Ascending aorta (tissue), 2 donors: Measurements from ENCODE around the gene DYNLT1. TPM values are rescaled to one million over a fixed set of nuclear protein-coding genes. Genes with fewer than 3 reads are reported as not detected.

ENCODE experiments used
- DNase-seq, 2 donors: peaks; one replicate each; pipeline ENCODE4 v3.0.0-alpha.2; 2019; ENCODE audit warnings: low spot score in 2 of 2
- H3K27ac ChIP-seq, 2 donors: fragments of 200-600 bp; sonication (generic); one replicate each; pipeline ENCODE4 v1.5.1; 2016 to 2017; ENCODE audit warnings: mild to moderate bottlenecking in 1 of 2
- H3K27me3 ChIP-seq: fragments of 200-600 bp; sonication (generic); one replicate; pipeline ENCODE4 v1.5.1; 2017
- H3K36me3 ChIP-seq, 2 donors: fragments of 200-600 bp; sonication (generic); one replicate each; pipeline ENCODE4 v1.5.1; 2016
- H3K4me1 ChIP-seq, 2 donors: fragments of 200-600 bp; sonication (generic); one replicate each; pipeline ENCODE4 v1.5.1; 2016 to 2017; ENCODE audit warnings: mild to moderate bottlenecking in 1 of 2
- H3K4me3 ChIP-seq, 2 donors: fragments of 200-600 bp; sonication (generic); one replicate each; pipeline ENCODE4 v1.5.1; 2016 to 2017; ENCODE audit warnings: mild to moderate bottlenecking in 1 of 2
- H3K9me3 ChIP-seq, 2 donors: fragments of 200-600 bp; sonication (generic); one replicate each; pipeline ENCODE4 v1.5.1; 2016
- intact Hi-C: fragments of 100-400 bp; cut with DNase I; formaldehyde crosslinking; loops from one replicate; pipeline ENCODE4 v1.15.1; 2023
- total RNA-seq: library from RNA; depleted of rRNA; stranded (reverse); fragments of >200 nt; gene quantifications from one replicate; pipeline ENCODE4 v1.1.0, GENCODE V29; 2016
- TF ChIP-seq, protein P1 (sequence below), 3 experiments: fragments of 200-600 bp in 2 of 3; fragments of 450-650 bp in 1 of 3; sonication (generic) in 2 of 3; IDR thresholded peaks; one replicate each; pipeline ENCODE4 v1.5.1; 2016 to 2019; ENCODE audit warnings: antibody characterized with exemption in 3 of 3, mild to moderate bottlenecking in 1 of 3, moderate library complexity in 1 of 3

The DYNLT1 gene
- total RNA-seq, 1 donor from 2014 or later: 5.7 TPM

DNA sequence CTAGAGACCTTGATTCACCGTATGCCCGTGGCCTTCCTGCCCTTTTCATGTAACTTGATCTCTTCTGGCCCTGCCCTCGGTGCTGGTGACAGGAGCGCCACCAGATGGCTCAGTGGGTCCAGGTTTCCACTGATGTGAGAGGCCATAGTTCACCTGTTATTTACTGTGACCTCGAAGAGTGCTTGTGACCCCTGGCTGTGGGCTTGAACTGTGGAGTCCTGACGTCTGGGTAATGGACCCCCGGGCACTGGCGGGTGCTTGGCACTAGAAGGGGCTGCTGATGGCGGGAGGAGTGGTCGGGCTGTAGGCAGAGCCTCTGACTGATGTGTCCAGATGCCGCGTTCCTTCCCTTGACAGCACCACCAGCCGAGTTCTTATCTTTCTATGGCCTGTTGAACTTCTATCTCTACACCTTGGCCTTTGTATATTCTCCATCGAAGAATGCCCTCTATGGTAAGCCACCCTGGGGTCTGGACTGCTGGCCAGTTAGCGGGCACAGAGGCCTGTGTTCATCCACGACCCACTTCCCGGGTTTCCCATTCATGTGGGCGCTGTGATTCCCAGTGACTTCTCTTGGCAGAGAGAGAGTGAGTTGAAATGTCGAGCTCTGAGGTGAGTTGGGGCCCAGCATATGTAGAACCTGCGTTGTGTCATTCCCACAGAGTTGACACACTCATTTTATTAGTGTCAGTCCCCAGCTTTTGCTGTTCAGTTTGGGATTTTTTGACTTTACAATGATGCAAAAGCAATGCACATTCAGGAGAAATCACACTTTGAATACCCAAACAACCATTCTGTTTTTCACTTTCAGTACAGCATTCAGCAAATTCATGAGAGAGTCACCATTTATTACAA is 14.9 kb downstream of the DYNLT1 start:
- Histone ChIP-seq H3K27me3 (no peaks in the 10 kb centered on the region), H3K9me3 (no peaks in the 10 kb centered on the region), H3K4me1 (peaks cover 3 to 20% of the 10 kb centered on the region in 2 donors), H3K4me3 (no peak overlapping the region), H3K27ac (no peak overlapping the region), H3K36me3 (peaks cover 0 to 9% of the 10 kb centered on the region in 2 donors)
- TF ChIP-seq, protein P1, sequence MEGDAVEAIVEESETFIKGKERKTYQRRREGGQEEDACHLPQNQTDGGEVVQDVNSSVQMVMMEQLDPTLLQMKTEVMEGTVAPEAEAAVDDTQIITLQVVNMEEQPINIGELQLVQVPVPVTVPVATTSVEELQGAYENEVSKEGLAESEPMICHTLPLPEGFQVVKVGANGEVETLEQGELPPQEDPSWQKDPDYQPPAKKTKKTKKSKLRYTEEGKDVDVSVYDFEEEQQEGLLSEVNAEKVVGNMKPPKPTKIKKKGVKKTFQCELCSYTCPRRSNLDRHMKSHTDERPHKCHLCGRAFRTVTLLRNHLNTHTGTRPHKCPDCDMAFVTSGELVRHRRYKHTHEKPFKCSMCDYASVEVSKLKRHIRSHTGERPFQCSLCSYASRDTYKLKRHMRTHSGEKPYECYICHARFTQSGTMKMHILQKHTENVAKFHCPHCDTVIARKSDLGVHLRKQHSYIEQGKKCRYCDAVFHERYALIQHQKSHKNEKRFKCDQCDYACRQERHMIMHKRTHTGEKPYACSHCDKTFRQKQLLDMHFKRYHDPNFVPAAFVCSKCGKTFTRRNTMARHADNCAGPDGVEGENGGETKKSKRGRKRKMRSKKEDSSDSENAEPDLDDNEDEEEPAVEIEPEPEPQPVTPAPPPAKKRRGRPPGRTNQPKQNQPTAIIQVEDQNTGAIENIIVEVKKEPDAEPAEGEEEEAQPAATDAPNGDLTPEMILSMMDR (IDR thresholded peaks at IDR 0.05): no peak
- intact Hi-C loops: loop anchor here (5.0 kb wide), 1 partner anchor 67 kb away; the partner anchor contains the start of gene TMEM181
- no peak for DNase-seq

DNA sequence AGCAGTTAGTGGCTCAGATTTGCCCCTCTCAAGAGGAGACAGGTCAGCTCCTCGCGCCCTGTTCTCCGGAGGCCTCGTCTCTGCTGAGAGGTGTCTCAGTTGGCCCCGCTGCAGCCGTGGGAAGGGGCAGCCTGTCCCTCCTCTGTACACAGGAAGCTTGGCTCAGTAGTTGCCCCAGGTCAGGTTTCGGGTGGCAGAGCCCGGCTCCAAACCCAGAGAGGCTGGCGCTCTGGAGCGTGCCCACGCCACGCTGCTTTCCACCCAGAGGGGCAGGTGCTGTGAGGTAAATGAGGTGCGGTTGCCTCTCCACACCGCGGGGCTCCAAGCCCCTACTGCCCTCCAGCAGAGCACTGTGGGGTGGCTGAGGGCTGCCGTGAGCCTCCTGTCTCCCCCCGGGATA is 16.0 kb downstream of the DYNLT1 start:
- TF ChIP-seq, protein P1 (IDR thresholded peaks at IDR 0.05): no peak
- Histone ChIP-seq H3K36me3 (peaks cover 0 to 14% of the 10 kb centered on the region in 2 donors), H3K27me3 (no peaks in the 10 kb centered on the region), H3K4me3 (no peak overlapping the region), H3K9me3 (no peaks in the 10 kb centered on the region), H3K4me1 (peaks cover 3 to 20% of the 10 kb centered on the region in 2 donors), H3K27ac (no peak overlapping the region)
- intact Hi-C loops: loop anchor here (5.0 kb wide), 1 partner anchor 66 kb away; the partner anchor contains the start of gene TMEM181
- no peak for DNase-seq

DNA sequence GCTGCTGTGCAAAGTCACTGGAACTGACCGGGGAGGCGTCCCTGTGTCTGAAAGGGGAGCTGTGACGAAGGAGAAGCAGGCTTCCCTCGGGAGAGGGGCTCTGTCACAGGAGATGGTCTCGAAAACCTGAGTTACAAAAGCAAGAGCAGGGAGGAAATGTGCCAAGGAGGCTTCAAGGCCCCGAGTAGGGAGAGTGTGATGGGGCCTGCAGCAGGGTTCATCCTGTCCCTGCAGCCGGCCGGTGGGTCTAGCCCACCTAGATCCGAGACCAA is 16.7 kb downstream of the DYNLT1 start:
- H3K9me3 ChIP-seq: no peaks in the 10 kb centered on the region
- H3K27ac ChIP-seq: no peak overlapping the region
- intact Hi-C loops: loop anchor here (5.0 kb wide), 1 partner anchor 66 kb away; the partner anchor contains the start of gene TMEM181
- no peak for DNase-seq
- H3K4me3 ChIP-seq: no peak overlapping the region
- peaks cover 0 to 14% of the 10 kb centered on the region in 2 donors for H3K36me3 ChIP-seq
- no peaks in the 10 kb centered on the region for H3K27me3 ChIP-seq
- peaks cover 3 to 20% of the 10 kb centered on the region in 2 donors for H3K4me1 ChIP-seq
- TF ChIP-seq, protein P1 (IDR thresholded peaks at IDR 0.05): no peak

GRCh38 chr6:158627168-158627939 is 17.2 kb downstream of the DYNLT1 start:
- peaks cover 0 to 18% of the 10 kb centered on the region in 2 donors for H3K36me3 ChIP-seq
- H3K4me1 ChIP-seq: peaks cover 3 to 20% of the 10 kb centered on the region in 2 donors
- H3K27me3 ChIP-seq: no peaks in the 10 kb centered on the region
- H3K4me3 ChIP-seq: no peak overlapping the region
- H3K9me3 ChIP-seq: no peaks in the 10 kb centered on the region
- TF ChIP-seq, protein P1 (IDR thresholded peaks at IDR 0.05): no peak
- intact Hi-C loops: loop anchor here (5.0 kb wide), 1 partner anchor 65 kb away; the partner anchor contains the start of gene TMEM181
- no peak overlapping the region for H3K27ac ChIP-seq
- no peak for DNase-seq

GRCh38 chr6:158626360-158627167 is 18.0 kb downstream of the DYNLT1 start:
- H3K4me1 ChIP-seq: peaks cover 3 to 14% of the 10 kb centered on the region in 2 donors
- H3K27ac ChIP-seq: peak overlapping the region; percentile 28 to 48
- H3K9me3 ChIP-seq: no peaks in the 10 kb centered on the region
- TF ChIP-seq, protein P1 (IDR thresholded peaks at IDR 0.05): no peak
- intact Hi-C loops: loop anchor here (5.0 kb wide), 1 partner anchor 64 kb away; the partner anchor contains the start of gene TMEM181
- no peaks in the 10 kb centered on the region for H3K27me3 ChIP-seq
- DNase-seq: no peak
- H3K4me3 ChIP-seq: no peak overlapping the region
- H3K36me3 ChIP-seq: peaks cover 4 to 26% of the 10 kb centered on the region in 2 donors
